ACC112 (cell line): ENCODE results near the gene RDH14.

Experiments
- H2AFZ ChIP-seq: fragments of 200-600 bp; sonication (generic); one replicate; pipeline ENCODE4 v1.6.0; 2017; ENCODE audit warnings: antibody characterized with exemption, low read length; ENCODE audit not compliant: unreplicated experiment
- H3K27ac ChIP-seq: fragments of 200-600 bp; sonication (generic); 2 replicates; pipeline ENCODE4 v1.5.1; 2014; ENCODE audit warnings: low read depth, mild to moderate bottlenecking, antibody characterized with exemption, low read length, moderate library complexity
- H3K27me3 ChIP-seq: fragments of 200-600 bp; sonication (generic); 2 replicates; pipeline ENCODE4 v1.6.1; 2014; ENCODE audit warnings: mild to moderate bottlenecking, antibody characterized with exemption, low read length, moderate library complexity, mixed read lengths; ENCODE audit not compliant: insufficient read depth
- H3K36me3 ChIP-seq: fragments of 200-600 bp; sonication (generic); 2 replicates; pipeline ENCODE4 v1.6.1; 2016; ENCODE audit warnings: mild to moderate bottlenecking, antibody characterized with exemption, low read length, moderate library complexity, mixed read lengths; ENCODE audit not compliant: insufficient read depth
- H3K4me1 ChIP-seq: fragments of 200-600 bp; sonication (generic); one replicate; pipeline ENCODE4 v1.6.1; 2016; ENCODE audit warnings: low read length, mixed read lengths; ENCODE audit not compliant: insufficient read depth, unreplicated experiment, control insufficient read depth
- H3K4me3 ChIP-seq: fragments of 200-600 bp; sonication (generic); 2 replicates; pipeline ENCODE4 v1.5.1; 2014; ENCODE audit warnings: mild to moderate bottlenecking, low read depth, low read length
- H3K79me2 ChIP-seq: fragments of 200-600 bp; sonication (generic); one replicate; pipeline ENCODE4 v1.6.0; 2016; ENCODE audit warnings: low read length; ENCODE audit not compliant: control insufficient read depth, unreplicated experiment, insufficient read depth

Gene RDH14

GRCh38 chr2:18560031-18560796, at the start of gene RDH14:
RDH14 (minus strand) TSS chr2:18560653; CDS start chr2:18560572, 81 bp downstream.
- Histone ChIP-seq H3K4me1 (peaks cover 34% of the 10 kb centered on the region), H3K79me2 (peaks cover 39% of the 10 kb centered on the region), H2AFZ (peak within 1 kb of the TSS; percentile 79), H3K27me3 (no peaks in the 10 kb centered on the region), H3K4me3 (peak within 1 kb of the TSS; percentile 85), H3K36me3 (peaks cover 35% of the 10 kb centered on the region), H3K27ac (peak within 1 kb of the TSS; percentile 79)

- Histone ChIP-seq H3K27me3 (no peaks in the 10 kb centered on the region), H3K79me2 (no peaks in the 10 kb centered on the region), H3K4me1 (peaks cover 18% of the 10 kb centered on the region), H3K27ac (no peak overlapping the region), H2AFZ (no peak overlapping the region), H3K4me3 (no peak overlapping the region), H3K36me3 (no peaks in the 10 kb centered on the region)
Observed at GRCh38 chr2:18610090-18610489, 49.6 kb upstream of the RDH14 start.

- Histone ChIP-seq H3K27ac (no peak overlapping the region), H3K4me1 (peaks cover 14% of the 10 kb centered on the region), H3K79me2 (no peaks in the 10 kb centered on the region), H2AFZ (no peak overlapping the region), H3K4me3 (no peak overlapping the region), H3K36me3 (no peaks in the 10 kb centered on the region), H3K27me3 (no peaks in the 10 kb centered on the region)
Observed at GRCh38 chr2:18605115-18605514, 44.7 kb upstream of the RDH14 start.

- no peak overlapping the region for H2AFZ ChIP-seq
- H3K27me3 ChIP-seq = no peaks in the 10 kb centered on the region
- H3K79me2 ChIP-seq = no peaks in the 10 kb centered on the region
- H3K4me1 ChIP-seq = peaks cover 20% of the 10 kb centered on the region
- no peak overlapping the region for H3K27ac ChIP-seq
- H3K4me3 ChIP-seq = no peak overlapping the region
- no peaks in the 10 kb centered on the region for H3K36me3 ChIP-seq
Observed at GRCh38 chr2:18604531-18604885, 44.1 kb upstream of the RDH14 start.

GRCh38 chr2:18603854-18604530, 43.5 kb upstream of the RDH14 start:
- no peak overlapping the region for H2AFZ ChIP-seq
- H3K79me2 ChIP-seq = no peaks in the 10 kb centered on the region
- H3K27me3 ChIP-seq = no peaks in the 10 kb centered on the region
- no peak overlapping the region for H3K27ac ChIP-seq
- no peaks in the 10 kb centered on the region for H3K36me3 ChIP-seq
- H3K4me1 ChIP-seq = peaks cover 25% of the 10 kb centered on the region
- no peak overlapping the region for H3K4me3 ChIP-seq

GRCh38 chr2:18602298-18602697, 41.8 kb upstream of the RDH14 start:
- H3K36me3 ChIP-seq = no peaks in the 10 kb centered on the region
- no peaks in the 10 kb centered on the region for H3K27me3 ChIP-seq
- no peak overlapping the region for H2AFZ ChIP-seq
- peaks cover 36% of the 10 kb centered on the region for H3K4me1 ChIP-seq
- H3K27ac ChIP-seq = no peak overlapping the region
- no peaks in the 10 kb centered on the region for H3K79me2 ChIP-seq
- no peak overlapping the region for H3K4me3 ChIP-seq

- H3K27ac ChIP-seq = peak overlapping the region; percentile 67; the same call in 1 of the 2 replicates
- H3K27me3 ChIP-seq = no peaks in the 10 kb centered on the region
- H3K79me2 ChIP-seq = no peaks in the 10 kb centered on the region
- no peaks in the 10 kb centered on the region for H3K36me3 ChIP-seq
- no peak overlapping the region for H2AFZ ChIP-seq
- H3K4me1 ChIP-seq = peaks cover 36% of the 10 kb centered on the region
- no peak overlapping the region for H3K4me3 ChIP-seq
Observed at GRCh38 chr2:18600255-18600613, 39.8 kb upstream of the RDH14 start.

- H3K27ac ChIP-seq = peak overlapping the region; percentile 67
- peaks cover 34% of the 10 kb centered on the region for H3K4me1 ChIP-seq
- no peaks in the 10 kb centered on the region for H3K79me2 ChIP-seq
- peak overlapping the region; percentile 40; the same call in 1 of the 2 replicates for H3K4me3 ChIP-seq
- H2AFZ ChIP-seq = peak overlapping the region; percentile 61
- H3K36me3 ChIP-seq = no peaks in the 10 kb centered on the region
- H3K27me3 ChIP-seq = no peaks in the 10 kb centered on the region
Observed at GRCh38 chr2:18599509-18600254, 39.2 kb upstream of the RDH14 start.

- H3K27ac ChIP-seq = peak overlapping the region; percentile 67
- H3K36me3 ChIP-seq = no peaks in the 10 kb centered on the region
- H3K27me3 ChIP-seq = no peaks in the 10 kb centered on the region
- H3K4me1 ChIP-seq = peaks cover 28% of the 10 kb centered on the region
- no peaks in the 10 kb centered on the region for H3K79me2 ChIP-seq
- H2AFZ ChIP-seq = peak overlapping the region; percentile 61
- H3K4me3 ChIP-seq = peak overlapping the region; percentile 40; the same call in 1 of the 2 replicates
Observed at GRCh38 chr2:18598848-18599484, 38.5 kb upstream of the RDH14 start.

GRCh38 chr2:18597618-18598017, 37.2 kb upstream of the RDH14 start:
- Histone ChIP-seq H3K79me2 (no peaks in the 10 kb centered on the region), H3K4me1 (peaks cover 24% of the 10 kb centered on the region), H3K27ac (no peak overlapping the region), H3K4me3 (no peak overlapping the region), H3K36me3 (no peaks in the 10 kb centered on the region), H2AFZ (no peak overlapping the region), H3K27me3 (no peaks in the 10 kb centered on the region)
